Muscle layer of duodenum (tissue), 2 donors: ENCODE results near the gene SCUBE2.

ENCODE experiments used
- H3K27ac ChIP-seq: one replicate; pipeline ENCODE4 v1.7.0; 2013; ENCODE audit warnings: mild to moderate bottlenecking, low read length
- H3K27me3 ChIP-seq: one replicate; pipeline ENCODE4 v1.7.0; 2013; ENCODE audit warnings: low read depth, mild to moderate bottlenecking, control low read depth, low read length
- H3K36me3 ChIP-seq, 2 donors: one replicate each; pipeline ENCODE4 v1.7.0; 2013; ENCODE audit warnings: low read length in 2 of 2, control low read depth in 1 of 2, mild to moderate bottlenecking in 1 of 2; ENCODE audit not compliant: insufficient read depth in 2 of 2, control insufficient read depth in 1 of 2
- H3K4me1 ChIP-seq, 2 donors: one replicate each; pipeline ENCODE4 v1.7.0; 2013; ENCODE audit warnings: low read length in 2 of 2, mild to moderate bottlenecking in 2 of 2, control low read depth in 1 of 2, moderate library complexity in 1 of 2; ENCODE audit not compliant: insufficient read depth in 2 of 2, control insufficient read depth in 1 of 2
- H3K4me3 ChIP-seq, 2 donors: one replicate each; pipeline ENCODE4 v1.7.0; 2013; ENCODE audit warnings: low read length in 2 of 2, low read depth in 1 of 2, mild to moderate bottlenecking in 1 of 2
- H3K9me3 ChIP-seq, 2 donors: one replicate each; pipeline ENCODE4 v1.7.0; 2013; ENCODE audit warnings: low read length in 2 of 2, control low read depth in 1 of 2, mild to moderate bottlenecking in 1 of 2; ENCODE audit not compliant: control insufficient read depth in 1 of 2
- donor health status: healthy.

Gene SCUBE2

DNA sequence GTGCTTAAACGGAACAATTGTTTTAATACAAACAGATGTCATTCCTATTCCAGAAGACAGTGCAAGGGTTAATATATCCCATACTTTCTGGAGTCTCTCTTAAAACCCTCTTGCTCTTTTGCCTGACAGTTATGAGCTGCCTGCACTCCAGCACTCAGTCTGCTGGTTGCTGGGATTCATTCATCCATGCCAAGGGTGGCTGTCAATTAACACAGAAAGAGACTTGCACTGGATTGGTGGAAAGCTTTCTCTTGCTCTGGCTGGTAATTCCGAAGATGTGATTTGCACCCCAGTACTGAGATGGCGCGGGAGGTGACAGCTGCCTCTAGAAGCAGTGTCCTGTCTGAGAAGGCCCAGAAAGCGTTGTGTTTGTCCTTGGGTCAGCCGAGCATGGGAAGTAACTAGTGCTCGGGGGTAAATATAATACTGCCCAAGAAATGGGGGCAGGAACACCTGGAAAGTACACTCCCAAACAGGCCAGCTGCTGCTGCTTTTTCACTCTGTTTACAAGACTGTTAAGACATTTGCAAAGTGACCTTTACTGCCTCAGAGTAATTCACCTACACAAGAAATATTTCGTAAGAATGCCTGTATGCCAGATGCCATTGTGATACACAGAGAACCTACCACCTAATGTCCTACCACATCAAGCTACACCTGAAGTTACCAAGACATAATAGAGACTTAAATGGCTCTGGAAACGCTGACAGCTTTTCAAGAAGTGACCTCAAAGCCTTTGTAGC, 20.5 kb downstream of the SCUBE2 start:
- Histone ChIP-seq H3K4me3 (no peak overlapping the region), H3K27ac (no peak overlapping the region), H3K27me3 (no peaks in the 10 kb centered on the region), H3K36me3 (peaks cover 0 to 10% of the 10 kb centered on the region in 2 donors), H3K4me1 (peaks cover 0 to 10% of the 10 kb centered on the region in 2 donors), H3K9me3 (no peaks in the 10 kb centered on the region)

DNA sequence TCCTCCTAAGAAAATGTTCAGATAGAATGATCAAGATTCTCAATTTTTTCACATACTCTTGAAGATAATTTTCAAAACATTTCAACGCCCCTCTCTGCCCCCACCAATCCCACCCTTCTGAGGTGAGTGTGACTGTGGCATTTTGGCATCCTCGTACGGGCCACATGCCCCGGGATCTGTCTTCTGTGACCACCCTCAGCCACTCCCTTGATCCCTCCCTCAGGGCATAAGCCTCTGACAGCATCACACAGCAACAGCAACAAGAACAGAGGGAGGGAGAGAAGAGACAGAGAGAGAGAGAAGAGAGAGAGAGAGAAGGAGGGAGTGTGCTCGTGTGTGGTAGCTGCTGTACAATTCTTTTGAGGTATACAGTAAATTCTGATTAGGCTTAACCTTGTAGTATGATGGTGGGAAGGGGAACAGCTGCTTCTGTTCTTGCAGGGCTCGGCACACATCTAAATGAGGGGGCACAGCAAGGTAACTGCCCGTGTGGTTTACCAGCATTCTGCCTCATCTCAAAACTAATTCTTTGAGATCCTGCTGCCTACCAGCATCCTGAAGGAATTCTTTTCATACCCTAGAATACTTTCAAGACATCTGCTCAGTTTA, 21.4 kb downstream of the SCUBE2 start:
- Histone ChIP-seq H3K27ac (no peak overlapping the region), H3K9me3 (no peaks in the 10 kb centered on the region), H3K27me3 (no peaks in the 10 kb centered on the region)

DNA sequence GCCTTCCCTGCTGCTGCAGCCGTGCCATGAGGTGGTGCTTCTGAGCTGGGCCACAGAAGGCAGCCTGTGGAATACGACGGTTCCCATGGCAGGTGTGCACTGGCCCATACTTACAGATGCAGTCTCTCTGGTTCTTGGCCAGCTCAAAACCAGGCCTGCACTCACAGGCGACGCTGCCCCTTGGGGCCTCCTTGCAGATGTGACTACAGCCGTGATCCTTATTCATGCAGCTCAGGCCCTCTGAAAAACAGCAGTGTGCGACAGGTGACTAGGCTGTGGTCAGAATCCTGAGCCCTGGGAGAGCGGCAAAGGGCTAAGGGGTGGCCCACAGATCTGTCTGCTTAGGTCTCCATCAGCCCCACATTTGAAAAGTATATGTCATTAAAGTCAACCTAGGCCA, 22.1 kb downstream of the SCUBE2 start:
- H3K27ac ChIP-seq: no peak overlapping the region
- H3K36me3 ChIP-seq: peaks cover 0 to 10% of the 10 kb centered on the region in 2 donors
- H3K4me1 ChIP-seq: peaks cover 0 to 3% of the 10 kb centered on the region in 2 donors
- no peaks in the 10 kb centered on the region for H3K9me3 ChIP-seq
- H3K27me3 ChIP-seq: no peaks in the 10 kb centered on the region
- no peak overlapping the region for H3K4me3 ChIP-seq

More for the DNA sequence above, 21.4 kb downstream of the SCUBE2 start:
- peaks cover 0 to 10% of the 10 kb centered on the region in 2 donors for H3K36me3 ChIP-seq
- peaks cover 0 to 3% of the 10 kb centered on the region in 2 donors for H3K4me1 ChIP-seq
- no peak overlapping the region for H3K4me3 ChIP-seq

DNA sequence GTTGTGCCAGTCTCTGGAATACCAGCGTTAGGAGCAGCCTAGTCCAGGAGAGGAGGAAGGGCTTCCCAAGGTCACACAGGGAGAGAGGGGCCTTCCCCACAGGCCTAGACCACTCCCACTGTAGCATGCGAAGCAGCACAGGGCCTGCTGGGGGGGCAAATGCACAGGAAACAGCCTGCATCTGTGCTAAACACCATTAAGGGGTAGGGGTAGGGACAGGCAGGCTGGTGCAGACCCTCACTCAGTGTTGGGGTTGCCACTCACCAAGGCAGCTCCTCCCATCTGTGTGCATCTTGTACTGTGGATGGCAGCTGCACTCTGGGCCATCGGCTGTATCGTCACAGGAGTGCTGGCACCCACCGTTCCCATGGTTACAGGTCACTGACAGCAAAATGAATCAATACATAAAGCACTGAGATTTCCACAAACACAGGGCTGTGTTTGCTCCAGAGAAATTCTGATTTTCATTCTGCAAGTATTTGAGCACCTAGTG, 24.9 kb downstream of the SCUBE2 start:
- H3K4me1 ChIP-seq: peaks cover 0 to 3% of the 10 kb centered on the region in 2 donors
- H3K27me3 ChIP-seq: no peaks in the 10 kb centered on the region
- H3K4me3 ChIP-seq: no peak overlapping the region
- no peak overlapping the region for H3K27ac ChIP-seq
- H3K36me3 ChIP-seq: peaks cover 0 to 10% of the 10 kb centered on the region in 2 donors
- H3K9me3 ChIP-seq: no peaks in the 10 kb centered on the region

DNA sequence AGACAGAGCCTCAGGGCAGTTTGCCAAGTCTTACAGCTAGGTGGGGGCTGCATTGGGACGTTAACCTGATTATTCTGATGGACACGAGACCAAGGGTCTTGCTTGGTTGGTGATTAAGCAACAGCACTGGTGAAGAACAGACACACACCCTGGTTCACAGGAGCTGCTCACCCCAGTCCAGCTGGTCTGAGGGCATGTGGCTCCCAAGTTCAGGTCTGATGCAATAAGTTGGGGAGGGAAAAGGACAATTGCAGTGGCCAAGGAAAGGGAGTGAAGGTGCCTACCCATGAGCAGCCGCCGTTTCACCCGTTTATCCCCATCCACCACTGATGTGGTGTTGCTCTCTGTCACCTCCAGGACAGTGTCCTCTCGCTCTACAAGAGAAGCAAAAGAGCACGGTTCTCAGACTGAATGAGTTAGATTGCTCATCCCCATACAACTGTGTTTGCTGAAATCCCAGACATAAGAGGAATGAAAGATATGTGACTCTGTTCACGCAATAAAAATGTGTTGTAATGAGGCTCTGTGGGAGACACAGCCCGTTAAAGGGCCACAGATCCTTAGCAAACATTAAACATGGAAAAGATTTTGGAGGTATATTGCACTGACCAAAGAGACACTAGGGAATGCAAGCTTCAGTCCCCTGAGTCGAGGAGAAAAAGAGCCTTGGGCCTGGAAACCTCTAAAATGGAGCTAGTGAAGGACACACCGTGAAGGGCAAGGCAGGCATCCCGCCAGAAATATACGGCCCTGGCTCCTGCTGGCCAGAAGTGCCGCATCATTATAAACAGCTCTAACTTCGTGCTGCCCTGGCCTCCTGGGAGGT, 25.6 kb downstream of the SCUBE2 start:
- H3K4me1 ChIP-seq: peaks cover 0 to 3% of the 10 kb centered on the region in 2 donors
- H3K36me3 ChIP-seq: peaks cover 0 to 10% of the 10 kb centered on the region in 2 donors
- H3K27ac ChIP-seq: no peak overlapping the region
- H3K27me3 ChIP-seq: no peaks in the 10 kb centered on the region
- no peaks in the 10 kb centered on the region for H3K9me3 ChIP-seq
- H3K4me3 ChIP-seq: no peak overlapping the region

DNA sequence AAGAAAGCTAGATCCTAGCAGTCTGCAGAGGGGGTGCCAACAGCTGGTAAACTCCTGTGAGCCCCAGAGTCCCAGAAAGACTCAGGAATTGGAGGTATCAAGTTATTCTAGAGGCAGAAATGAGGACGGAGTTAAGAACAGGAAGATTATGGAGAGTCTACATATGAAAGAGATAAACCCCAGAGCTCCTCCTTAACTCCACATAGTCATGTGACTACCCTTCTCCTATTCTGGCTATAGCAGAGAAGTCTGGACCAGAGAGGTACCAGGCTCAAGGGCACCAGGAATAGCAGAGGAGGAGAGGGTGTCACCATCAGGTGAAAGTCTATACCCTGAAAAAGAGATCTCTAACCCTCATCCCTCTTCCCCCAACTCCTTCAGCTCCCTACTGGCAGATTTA, 29.6 kb downstream of the SCUBE2 start:
- no peak overlapping the region for H3K4me3 ChIP-seq
- peaks cover 0 to 13% of the 10 kb centered on the region in 2 donors for H3K4me1 ChIP-seq
- H3K9me3 ChIP-seq: no peaks in the 10 kb centered on the region
- peaks cover 0 to 5% of the 10 kb centered on the region in 2 donors for H3K36me3 ChIP-seq
- no peaks in the 10 kb centered on the region for H3K27me3 ChIP-seq
- H3K27ac ChIP-seq: no peak overlapping the region

DNA sequence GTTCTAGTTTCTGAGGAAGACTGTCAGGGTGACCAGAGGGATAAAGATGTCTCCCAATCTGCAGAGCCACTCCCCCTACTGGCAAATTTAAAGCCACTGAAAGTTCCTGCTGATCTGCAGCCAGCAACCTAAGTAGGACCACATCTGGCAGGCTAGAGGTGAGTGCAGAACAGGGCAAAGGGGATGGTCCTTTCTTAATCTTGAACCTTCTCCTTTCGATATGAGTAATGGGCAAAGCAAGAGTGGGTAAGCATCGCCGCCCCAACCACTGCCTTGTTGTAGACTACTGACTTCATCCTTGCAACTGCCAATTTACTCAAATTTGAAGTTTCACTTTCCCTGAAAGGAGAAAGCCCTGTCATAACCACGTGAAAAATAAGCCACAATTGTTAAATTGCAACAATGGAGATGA, 30.7 kb downstream of the SCUBE2 start:
- Histone ChIP-seq H3K27ac (no peak overlapping the region), H3K4me1 (peaks cover 0 to 18% of the 10 kb centered on the region in 2 donors), H3K27me3 (no peaks in the 10 kb centered on the region), H3K4me3 (no peak overlapping the region), H3K36me3 (peaks cover 0 to 5% of the 10 kb centered on the region in 2 donors), H3K9me3 (no peaks in the 10 kb centered on the region)

DNA sequence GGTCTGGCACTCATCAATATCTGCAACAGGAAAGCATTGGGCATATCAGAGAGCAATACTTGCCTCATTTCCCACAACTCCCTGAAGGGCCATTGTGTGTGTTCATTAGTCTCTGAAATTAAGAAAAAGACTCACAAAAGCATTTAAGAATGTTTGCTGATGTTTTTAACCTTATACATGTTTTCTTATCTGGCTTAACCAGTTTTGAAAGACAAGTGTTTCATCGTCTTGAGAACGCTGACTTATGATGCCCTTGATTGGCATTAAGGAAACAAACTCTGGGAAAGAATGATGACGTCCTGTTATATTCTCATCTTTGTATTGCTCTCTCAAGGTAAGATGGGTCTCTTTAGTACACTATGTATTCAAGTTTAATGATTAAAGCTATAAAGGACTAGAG, 32.0 kb downstream of the SCUBE2 start:
- H3K4me3 ChIP-seq: no peak overlapping the region
- H3K4me1 ChIP-seq: peaks cover 0 to 21% of the 10 kb centered on the region in 2 donors
- H3K27me3 ChIP-seq: no peaks in the 10 kb centered on the region
- H3K36me3 ChIP-seq: peaks cover 0 to 5% of the 10 kb centered on the region in 2 donors
- no peaks in the 10 kb centered on the region for H3K9me3 ChIP-seq
- no peak overlapping the region for H3K27ac ChIP-seq

DNA sequence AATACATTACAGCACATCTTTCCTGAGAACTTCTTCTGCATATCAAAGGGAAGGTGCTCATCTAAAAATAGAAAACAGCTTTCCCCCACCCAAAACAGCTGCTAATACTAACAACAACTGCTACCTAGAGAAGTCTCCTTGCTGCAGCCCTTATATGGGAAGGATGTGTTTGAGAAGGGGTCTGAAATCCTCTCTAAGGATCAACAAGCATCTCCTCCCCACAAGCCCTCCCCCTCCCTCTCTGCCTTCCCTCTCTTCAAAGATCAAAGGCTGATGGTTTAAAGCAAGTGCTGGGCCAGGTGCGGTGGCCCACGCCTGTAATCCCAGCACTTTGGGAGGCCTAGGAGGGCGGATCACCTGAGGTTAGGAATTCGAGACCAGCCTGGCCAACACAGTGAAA, 33.5 kb downstream of the SCUBE2 start:
- Histone ChIP-seq H3K27me3 (no peaks in the 10 kb centered on the region), H3K4me1 (peaks cover 0 to 21% of the 10 kb centered on the region in 2 donors), H3K27ac (no peak overlapping the region), H3K36me3 (peaks cover 0 to 5% of the 10 kb centered on the region in 2 donors), H3K9me3 (no peaks in the 10 kb centered on the region), H3K4me3 (no peak overlapping the region)

DNA sequence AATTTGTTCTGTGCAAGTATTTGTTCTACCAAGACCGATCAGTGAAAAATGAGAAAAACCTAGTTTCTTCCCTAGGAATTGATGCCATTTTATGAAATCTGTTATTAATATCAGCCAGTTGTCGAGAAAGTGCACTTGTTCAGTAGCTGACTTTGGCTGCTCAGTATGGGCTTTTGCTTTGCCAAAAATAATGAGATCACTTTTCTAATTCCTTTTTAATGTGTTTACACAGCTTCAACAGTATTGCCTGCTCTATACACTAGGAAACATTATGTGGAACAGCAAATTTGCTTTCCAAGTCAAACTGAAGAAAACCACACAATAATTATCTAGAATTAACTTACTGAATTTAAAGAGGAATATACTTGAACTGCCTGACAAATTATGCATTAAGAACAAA, 34.4 kb downstream of the SCUBE2 start:
- no peaks in the 10 kb centered on the region for H3K27me3 ChIP-seq

DNA sequence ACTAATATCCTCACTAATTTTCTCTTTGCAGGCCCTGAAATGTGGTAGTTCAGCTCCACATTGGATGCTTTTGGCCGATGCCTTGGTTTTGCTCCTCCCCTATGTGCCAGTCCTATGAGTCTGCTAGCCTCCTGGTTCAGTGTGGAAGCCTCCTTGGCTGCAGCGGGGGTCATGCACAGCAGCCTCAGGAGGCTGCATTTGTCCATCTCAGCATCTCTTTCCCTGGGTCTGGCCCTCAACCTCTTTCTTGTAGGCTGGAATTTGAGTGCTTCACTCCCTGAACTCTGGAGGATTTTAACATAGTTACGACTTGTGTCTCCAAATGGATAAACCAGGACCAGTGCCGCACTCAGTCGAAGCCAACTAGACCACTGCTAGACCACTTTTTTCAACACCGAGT, 34.9 kb downstream of the SCUBE2 start:
- H3K4me1 ChIP-seq: peaks cover 0 to 21% of the 10 kb centered on the region in 2 donors
- no peaks in the 10 kb centered on the region for H3K27me3 ChIP-seq
- H3K36me3 ChIP-seq: peaks cover 0 to 8% of the 10 kb centered on the region in 2 donors
- no peak overlapping the region for H3K27ac ChIP-seq
- H3K9me3 ChIP-seq: no peaks in the 10 kb centered on the region
- no peak overlapping the region for H3K4me3 ChIP-seq

More for the DNA sequence above, 34.4 kb downstream of the SCUBE2 start:
- Histone ChIP-seq H3K4me3 (no peak overlapping the region), H3K4me1 (peaks cover 0 to 21% of the 10 kb centered on the region in 2 donors), H3K9me3 (no peaks in the 10 kb centered on the region), H3K27ac (no peak overlapping the region), H3K36me3 (peaks cover 0 to 8% of the 10 kb centered on the region in 2 donors)
